GM12878 (cell line): ENCODE results near the gene C16orf82.

Experiments used
- HDGF ChIP-seq: fragments of 450-650 bp; IDR thresholded peaks from 2 replicates; pipeline ENCODE4 v1.6.1; 2016; ENCODE audit warnings: antibody characterized with exemption
- POLR2AphosphoS5 ChIP-seq: IDR thresholded peaks from 2 replicates; pipeline ENCODE4 v1.6.1; 2011; ENCODE audit warnings: mild to moderate bottlenecking, low read length, inconsistent platforms
- RFX5 ChIP-seq: IDR thresholded peaks from 2 replicates; pipeline ENCODE4 v1.6.1; 2011; ENCODE audit warnings: low read depth, low read length, improper control_type of control experiment
- STAT1 ChIP-seq: fragments of 450-650 bp; conservative IDR thresholded peaks from 2 replicates; pipeline ENCODE4 v1.6.1; 2014; ENCODE audit warnings: antibody characterized with exemption, mild to moderate bottlenecking
- TAF1 ChIP-seq: IDR thresholded peaks from 2 replicates; pipeline ENCODE4 v1.6.1; 2011; ENCODE audit warnings: mild to moderate bottlenecking, low read depth, low read length, borderline replicate concordance
- ZNF274 ChIP-seq: IDR thresholded peaks from one replicate; pipeline ENCODE4 v1.8.0; 2011; ENCODE audit not compliant: insufficient read length, insufficient read depth

DNA sequence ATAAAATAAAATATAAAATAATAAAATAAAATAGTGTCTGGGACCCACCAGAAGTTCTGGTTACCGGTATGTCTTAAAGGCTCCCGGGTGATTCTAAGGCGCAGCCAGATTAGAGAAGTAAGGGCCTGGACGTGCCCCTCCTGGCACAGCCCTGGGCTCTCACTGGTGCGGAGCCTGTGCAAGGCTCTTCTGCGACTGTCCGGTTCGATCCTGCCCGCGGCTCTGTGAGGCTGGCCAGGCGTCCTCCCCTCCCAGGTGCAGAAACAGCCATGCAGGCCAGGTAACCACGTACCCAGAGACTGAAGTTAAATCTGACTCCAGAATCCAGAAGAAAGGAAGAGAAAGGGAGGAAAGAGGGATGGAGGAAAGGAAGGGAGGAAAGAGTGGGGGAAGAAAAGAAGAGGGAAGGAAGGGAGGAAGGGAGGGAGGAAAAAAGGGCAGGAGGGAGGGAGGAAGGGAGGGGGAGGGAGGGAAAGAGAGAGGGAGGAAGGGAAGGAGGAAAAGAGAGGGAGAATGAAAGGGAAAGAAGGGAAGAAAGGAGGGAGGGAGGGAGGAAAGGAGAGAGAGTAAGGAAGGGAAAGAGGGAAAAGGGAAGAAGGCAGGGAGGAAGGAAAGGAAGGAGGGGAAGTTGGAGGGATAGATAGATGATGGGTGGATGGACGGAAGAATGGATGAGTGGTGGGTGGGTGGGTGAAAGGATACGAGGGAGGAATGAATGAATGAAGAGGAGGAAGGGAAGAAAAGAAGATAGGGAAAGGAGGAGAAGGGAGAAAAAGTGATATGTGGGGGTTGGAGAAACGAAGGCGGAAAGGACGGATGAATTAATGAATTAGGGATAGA is 42.3 kb downstream of the C16orf82 start:
- TF ChIP-seq RFX5 (no peak), TAF1 (no peak), HDGF (no peak), POLR2AphosphoS5 (no peak), STAT1 (no peak), ZNF274 (no peak)
